ENCODE measurements around the gene C2CD3.
A peak's percentile ranks its signal among the peaks of the same experiment; 100 is the strongest.
"Not testable (repeated sequence)": the region's sequence is repeated elsewhere in the genome, so short reads cannot be mapped to it uniquely, and the experiment has no call there.

C2CD3 gene

GRCh38 chr11:74002832-74003231 lies 168.0 kb downstream of the C2CD3 start:
- no peak for DNase-seq (ENCODE audit: low read depth)

- no peak for DNase-seq (ENCODE audit: low read depth)
Measured at GRCh38 chr11:74001822-74002286, 168.9 kb downstream of the C2CD3 start.

GRCh38 chr11:74000307-74001133 lies 170.3 kb downstream of the C2CD3 start:
- no peak for DNase-seq (ENCODE audit: low read depth)

GRCh38 chr11:73999581-74000306 lies 171.1 kb downstream of the C2CD3 start:
- DNase-seq (ENCODE audit: low read depth) = no peak

GRCh38 chr11:73998846-73999575 lies 171.8 kb downstream of the C2CD3 start:
- no peak for DNase-seq (ENCODE audit: low read depth)

- no peak for DNase-seq (ENCODE audit: low read depth)
Measured at GRCh38 chr11:73997120-73997770, 173.6 kb downstream of the C2CD3 start.

GRCh38 chr11:73996161-73996747 lies 174.5 kb downstream of the C2CD3 start:
- DNase-seq (ENCODE audit: low read depth) = no peak

- no peak for DNase-seq (ENCODE audit: low read depth)
Measured at GRCh38 chr11:73995731-73996130, 175.1 kb downstream of the C2CD3 start.

GRCh38 chr11:73995247-73995646 lies 175.6 kb downstream of the C2CD3 start:
- peak; percentile 13 for DNase-seq (ENCODE audit: low read depth)

- no peak for DNase-seq (ENCODE audit: low read depth)
Measured at GRCh38 chr11:73991471-73992006, 179.3 kb downstream of the C2CD3 start.

- no peak for DNase-seq (ENCODE audit: low read depth)
Measured at GRCh38 chr11:73990730-73991129, 180.1 kb downstream of the C2CD3 start.

- DNase-seq (ENCODE audit: low read depth) = peak; percentile 29
Measured at GRCh38 chr11:73989156-73989555, 181.6 kb downstream of the C2CD3 start.

- no peak for DNase-seq (ENCODE audit: low read depth)
Measured at GRCh38 chr11:73988227-73988626, 182.6 kb downstream of the C2CD3 start.

- not testable (repeated sequence) for DNase-seq (ENCODE audit: low read depth)
Measured at GRCh38 chr11:73985661-73986060, 185.1 kb downstream of the C2CD3 start.

GRCh38 chr11:73983741-73984538 lies 186.9 kb downstream of the C2CD3 start:
- DNase-seq (ENCODE audit: low read depth) = no peak

GRCh38 chr11:73982990-73983740 lies 187.6 kb downstream of the C2CD3 start:
- DNase-seq (ENCODE audit: low read depth) = peak; percentile 92

GRCh38 chr11:73982595-73982989 lies 188.2 kb downstream of the C2CD3 start, which contains the start of gene UCP2:
UCP2 (minus strand) TSS chr11:73982843; CDS start chr11:73978378, 4,465 bp downstream.
- DNase-seq (ENCODE audit: low read depth) = peak; percentile 88

GRCh38 chr11:73981051-73981805 lies 189.6 kb downstream of the C2CD3 start:
- no peak for DNase-seq (ENCODE audit: low read depth)
